ENCODE results near the gene BUD23. TPM values are rescaled to one million over a fixed set of nuclear protein-coding genes. Genes with fewer than 3 reads are reported as not detected.
A peak's percentile ranks its signal among the peaks of the same experiment; 100 is the strongest.
"Not testable (repeated sequence)": the region's sequence is repeated elsewhere in the genome, so short reads cannot be mapped to it uniquely, and the experiment has no call there.

BUD23 gene
- total RNA-seq, 6 experiments from 2014 or later = 70.1 to 91.4 (median 83.4) TPM

DNA sequence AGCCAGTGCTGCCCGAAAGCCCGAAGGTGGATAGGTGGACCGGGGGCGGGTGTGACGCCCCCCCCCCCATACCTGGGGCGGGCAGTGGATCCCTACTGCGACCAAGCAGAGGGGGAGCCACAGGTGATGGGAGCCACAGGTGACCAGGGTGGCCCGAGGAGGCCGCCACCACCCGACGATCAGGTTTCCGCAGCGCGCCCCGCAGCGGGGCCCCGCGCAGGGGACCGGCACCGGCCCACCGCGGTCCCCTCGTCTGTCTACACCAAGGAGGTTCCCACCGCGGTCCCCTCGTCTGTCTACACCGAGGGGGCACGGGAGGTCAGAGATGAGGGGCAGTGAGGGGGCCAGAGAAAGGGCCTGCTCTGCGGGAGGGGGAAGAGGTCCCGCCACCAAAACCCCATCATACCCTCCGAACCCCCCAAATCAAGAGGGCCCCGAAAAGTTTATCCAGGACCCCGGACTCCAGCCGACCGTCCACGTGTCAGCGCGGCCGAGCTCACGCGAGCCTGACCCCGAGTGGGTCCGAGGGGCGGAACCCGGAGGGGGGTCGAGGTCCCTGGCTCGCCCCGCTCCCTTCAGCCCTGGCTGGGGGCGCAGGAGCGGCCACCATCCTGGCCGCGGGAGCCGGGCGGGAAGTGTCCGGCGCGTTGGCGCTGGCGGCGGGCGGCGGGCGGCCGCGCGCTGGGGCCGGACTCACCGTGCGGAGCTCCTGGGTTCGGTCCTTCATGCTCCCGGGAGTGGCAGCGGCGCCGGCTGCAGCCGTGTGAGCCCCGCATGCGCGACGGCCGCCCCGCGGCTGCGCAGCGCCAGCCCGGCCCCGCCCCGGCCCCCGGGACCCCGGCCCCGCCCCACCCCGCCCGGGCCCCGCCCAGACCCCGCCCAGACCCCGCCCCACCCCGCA is 35.8 kb downstream of the BUD23 start, which contains the start of gene STX1A:
STX1A (minus strand) TSS at position 765 of the 901 bp plus-strand sequence; CDS start at position 727, 38 bp downstream.
- Mint-ChIP-seq H3K9me3 (no peaks in the 10 kb centered on the region), H3K27me3 (ENCODE audit: insufficient read depth) (peaks cover 2% of the 10 kb centered on the region), H3K4me3 (peak within 1 kb of the TSS; percentile 89), H3K27ac (peak within 1 kb of the TSS; percentile 96), H3K4me1 (ENCODE audit: low read depth) (peaks cover 38% of the 10 kb centered on the region), H3K36me3 (ENCODE audit: low read depth) (no peaks in the 10 kb centered on the region)
- peak; percentile 58 for DNase-seq
- TF ChIP-seq, protein P1, sequence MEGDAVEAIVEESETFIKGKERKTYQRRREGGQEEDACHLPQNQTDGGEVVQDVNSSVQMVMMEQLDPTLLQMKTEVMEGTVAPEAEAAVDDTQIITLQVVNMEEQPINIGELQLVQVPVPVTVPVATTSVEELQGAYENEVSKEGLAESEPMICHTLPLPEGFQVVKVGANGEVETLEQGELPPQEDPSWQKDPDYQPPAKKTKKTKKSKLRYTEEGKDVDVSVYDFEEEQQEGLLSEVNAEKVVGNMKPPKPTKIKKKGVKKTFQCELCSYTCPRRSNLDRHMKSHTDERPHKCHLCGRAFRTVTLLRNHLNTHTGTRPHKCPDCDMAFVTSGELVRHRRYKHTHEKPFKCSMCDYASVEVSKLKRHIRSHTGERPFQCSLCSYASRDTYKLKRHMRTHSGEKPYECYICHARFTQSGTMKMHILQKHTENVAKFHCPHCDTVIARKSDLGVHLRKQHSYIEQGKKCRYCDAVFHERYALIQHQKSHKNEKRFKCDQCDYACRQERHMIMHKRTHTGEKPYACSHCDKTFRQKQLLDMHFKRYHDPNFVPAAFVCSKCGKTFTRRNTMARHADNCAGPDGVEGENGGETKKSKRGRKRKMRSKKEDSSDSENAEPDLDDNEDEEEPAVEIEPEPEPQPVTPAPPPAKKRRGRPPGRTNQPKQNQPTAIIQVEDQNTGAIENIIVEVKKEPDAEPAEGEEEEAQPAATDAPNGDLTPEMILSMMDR (IDR thresholded peaks at IDR 0.05) = no peak

DNA sequence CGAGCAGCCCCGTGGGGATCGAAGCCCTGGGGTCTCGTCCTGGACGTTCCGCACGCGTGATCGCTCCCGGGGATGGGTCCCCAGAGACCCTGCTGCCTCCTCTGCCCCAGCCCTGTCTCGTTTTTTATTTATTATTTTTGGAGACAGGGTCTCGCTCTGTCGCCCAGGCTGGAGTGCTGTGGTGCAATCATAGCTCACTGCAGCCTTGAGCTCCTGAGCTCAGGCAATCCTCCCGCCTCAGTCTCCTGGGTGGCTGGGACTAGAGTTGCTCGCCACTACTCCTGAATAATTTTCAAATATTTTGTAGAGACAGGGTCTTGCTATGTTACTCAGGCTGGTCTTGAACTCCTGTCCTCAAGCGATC is 36.4 kb downstream of the BUD23 start:
- DNase-seq = no peak

DNA sequence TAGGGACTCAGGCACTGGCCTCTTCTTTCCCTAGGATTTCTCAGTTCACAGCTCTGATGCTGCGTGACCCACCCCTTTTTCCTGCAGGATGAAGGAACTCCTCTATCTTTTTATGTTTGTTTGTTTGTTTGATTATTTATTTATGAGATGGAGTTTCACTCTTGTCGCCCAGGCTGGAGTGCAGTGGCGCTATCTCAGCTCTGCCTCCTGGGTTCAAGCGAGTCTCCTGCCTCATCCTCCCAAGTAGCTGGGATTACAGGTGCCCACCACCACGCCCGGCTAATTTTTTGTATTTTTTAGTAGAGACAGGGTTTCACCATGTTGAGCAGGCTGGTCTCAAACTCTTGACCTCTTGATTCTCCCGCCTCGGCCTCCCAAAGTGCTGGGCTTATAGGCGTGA is 37.0 kb downstream of the BUD23 start:
- Mint-ChIP-seq H3K4me3 (peak overlapping the region; percentile 70), H3K27ac (0 out of 2 replicates have a peak overlapping the region, but pooled peaks have one; percentile 4), H3K4me1 (ENCODE audit: low read depth) (peaks cover 36% of the 10 kb centered on the region)
- not testable (repeated sequence) for H3K27me3 Mint-ChIP-seq (ENCODE audit: insufficient read depth); H3K36me3 Mint-ChIP-seq (ENCODE audit: low read depth); DNase-seq; H3K9me3 Mint-ChIP-seq

More for the DNA sequence above, 36.4 kb downstream of the BUD23 start:
- H3K9me3 Mint-ChIP-seq = no peaks in the 10 kb centered on the region
- H3K36me3 Mint-ChIP-seq (ENCODE audit: low read depth) = no peaks in the 10 kb centered on the region
- peaks cover 2% of the 10 kb centered on the region for H3K27me3 Mint-ChIP-seq (ENCODE audit: insufficient read depth)
- 0 out of 2 replicates have a peak overlapping the region, but pooled peaks have one; percentile 4 for H3K27ac Mint-ChIP-seq
- H3K4me3 Mint-ChIP-seq = peak overlapping the region; percentile 70
- TF ChIP-seq, protein P1 (IDR thresholded peaks at IDR 0.05) = no peak
- peaks cover 38% of the 10 kb centered on the region for H3K4me1 Mint-ChIP-seq (ENCODE audit: low read depth)

DNA sequence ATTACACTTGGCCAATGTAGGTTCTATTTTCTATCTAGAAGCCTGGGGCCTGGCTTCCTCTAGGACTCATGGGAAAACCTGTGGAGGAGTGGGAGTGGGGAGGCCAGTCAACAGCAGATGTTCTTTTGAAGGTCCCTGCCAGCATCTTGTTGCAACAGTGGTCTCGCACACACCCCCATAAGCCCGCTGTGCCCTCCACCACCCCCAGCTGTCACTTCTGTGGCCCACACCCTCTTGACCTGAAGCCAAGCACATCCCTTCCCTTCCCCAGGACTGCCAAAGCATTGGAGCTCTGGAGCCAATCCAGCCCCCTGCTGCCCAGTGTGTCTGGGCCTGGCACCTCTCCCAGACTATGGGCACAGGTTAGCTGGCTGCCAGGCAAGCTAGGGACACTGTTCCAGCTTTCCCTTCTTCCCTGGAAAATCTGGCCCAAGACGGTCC is 38.0 kb downstream of the BUD23 start:
- no peak for DNase-seq
- Mint-ChIP-seq H3K36me3 (ENCODE audit: low read depth) (no peaks in the 10 kb centered on the region), H3K4me3 (no peak overlapping the region), H3K9me3 (no peaks in the 10 kb centered on the region), H3K27ac (no peak overlapping the region), H3K27me3 (ENCODE audit: insufficient read depth) (peaks cover 2% of the 10 kb centered on the region), H3K4me1 (ENCODE audit: low read depth) (peaks cover 26% of the 10 kb centered on the region)
- TF ChIP-seq, protein P1 (IDR thresholded peaks at IDR 0.05) = no peak

DNA sequence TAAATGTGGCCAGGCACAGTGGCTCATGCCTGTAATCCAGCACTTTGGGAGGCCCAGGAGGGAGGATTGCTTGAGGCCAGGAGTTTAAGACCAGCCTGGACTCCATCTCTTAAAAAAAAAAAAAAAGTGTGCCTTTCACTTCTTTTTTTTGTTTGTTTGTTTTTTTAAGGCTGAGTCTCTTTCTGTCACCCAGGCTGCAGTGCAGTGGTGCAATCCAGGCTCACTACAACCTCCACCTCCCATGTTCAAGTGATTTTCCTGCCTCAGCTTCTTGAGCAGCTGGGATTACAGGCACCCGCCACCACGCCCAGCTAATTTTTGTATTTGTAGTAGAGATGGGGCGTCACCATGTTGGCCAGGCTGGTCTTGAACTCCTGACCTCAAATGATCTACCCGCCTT is 38.8 kb downstream of the BUD23 start:
- H3K4me3 Mint-ChIP-seq; H3K27me3 Mint-ChIP-seq (ENCODE audit: insufficient read depth); H3K9me3 Mint-ChIP-seq; H3K27ac Mint-ChIP-seq; DNase-seq; H3K36me3 Mint-ChIP-seq (ENCODE audit: low read depth): not testable (repeated sequence)
- peaks cover 20% of the 10 kb centered on the region for H3K4me1 Mint-ChIP-seq (ENCODE audit: low read depth)

DNA sequence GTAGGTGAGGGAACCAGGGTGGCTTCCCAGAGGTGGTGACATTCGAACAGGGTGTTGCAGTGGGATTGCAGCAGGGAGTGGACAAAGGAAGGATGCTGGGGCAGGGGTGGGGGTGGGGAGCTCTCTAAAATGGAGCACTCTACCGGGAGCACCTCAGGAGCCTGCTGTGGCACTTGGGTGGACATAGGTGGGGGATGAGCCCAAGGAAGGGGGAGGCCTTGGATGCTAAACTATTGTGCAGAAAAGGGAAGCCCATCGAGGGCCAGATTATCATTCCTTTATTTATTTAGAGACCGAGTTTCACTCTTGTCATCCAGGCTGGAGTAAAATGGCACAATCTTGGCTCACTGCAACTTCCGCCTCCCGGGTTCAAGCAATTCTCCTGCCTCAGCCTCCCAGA is 39.4 kb downstream of the BUD23 start:
- Mint-ChIP-seq H3K36me3 (ENCODE audit: low read depth) (no peaks in the 10 kb centered on the region), H3K9me3 (no peaks in the 10 kb centered on the region), H3K4me1 (ENCODE audit: low read depth) (peaks cover 15% of the 10 kb centered on the region), H3K4me3 (no peak overlapping the region), H3K27ac (no peak overlapping the region), H3K27me3 (ENCODE audit: insufficient read depth) (no peaks in the 10 kb centered on the region; the same call in 1 of the 2 replicates)
- DNase-seq = no peak
- TF ChIP-seq, protein P1 (IDR thresholded peaks at IDR 0.05) = no peak
